OCI-LY7 (cell line): ENCODE measurements around the gene COLQ. TPM values are rescaled to one million over a fixed set of nuclear protein-coding genes. Genes with fewer than 3 reads are reported as not detected.

Experiments used
- BruUV-seq: library from RNA; stranded (reverse); fragments of 400-500 nt; replicated peaks from 2 replicates; lab custom pipeline; 2021; lab: Mats Ljungman, UMichigan
- CTCF ChIA-PET: fragments of 300-600 bp; sonication (Branson Sonifier 250); formaldehyde crosslinking; loops from one replicate; lab custom pipeline; 2022; ENCODE audit warnings: antibody characterized with exemption; ENCODE audit not compliant: unreplicated experiment; lab: Charles Lee
- POLR2A ChIA-PET: fragments of 300-600 bp; sonication (Branson Sonifier 250); formaldehyde crosslinking; loops from one replicate; lab custom pipeline; 2022; ENCODE audit warnings: antibody characterized with exemption; lab: Charles Lee
- DNase-seq: peaks from one replicate; pipeline ENCODE4 v3.0.0-alpha.2; 2015; ENCODE audit warnings: low spot score
- H2AFZ ChIP-seq: fragments of 200-600 bp; sonication (generic), shearing (Covaris generic); 2 replicates; pipeline ENCODE4 v1.6.1; 2014; ENCODE audit warnings: mild to moderate bottlenecking, antibody characterized with exemption, low read length, moderate library complexity
- H3K27ac ChIP-seq: fragments of 200-600 bp; sonication (generic); 2 replicates; pipeline ENCODE4 v1.5.1; 2014; ENCODE audit warnings: mixed run types, low read depth, mild to moderate bottlenecking, moderate library complexity, low read length, inconsistent platforms; ENCODE audit not compliant: poor library complexity, severe bottlenecking
- H3K36me3 ChIP-seq: fragments of 200-600 bp; sonication (generic); 2 replicates; pipeline ENCODE4 v1.6.1; 2014; ENCODE audit warnings: mild to moderate bottlenecking, antibody characterized with exemption, low read length, moderate library complexity, mixed read lengths; ENCODE audit not compliant: insufficient read depth
- H3K4me1 ChIP-seq: fragments of 200-600 bp; sonication (generic); 2 replicates; pipeline ENCODE4 v1.5.1; 2014; ENCODE audit warnings: mild to moderate bottlenecking, low read length; ENCODE audit not compliant: insufficient read depth, poor library complexity, severe bottlenecking
- H3K4me2 ChIP-seq: fragments of 200-600 bp; sonication (generic); 2 replicates; pipeline ENCODE4 v1.6.1; 2014; ENCODE audit warnings: mild to moderate bottlenecking, low read length
- H3K4me3 ChIP-seq: fragments of 200-600 bp; sonication (generic); 2 replicates; pipeline ENCODE4 v1.5.1; 2014; ENCODE audit warnings: mild to moderate bottlenecking, low read depth, low read length; ENCODE audit not compliant: poor library complexity, severe bottlenecking
- H3K79me2 ChIP-seq: fragments of 200-600 bp; sonication (generic); 2 replicates; pipeline ENCODE4 v1.6.1; 2016; ENCODE audit warnings: low read depth, mild to moderate bottlenecking, low read length, moderate library complexity, mixed read lengths; ENCODE audit not compliant: insufficient read depth
- H3K9me2 ChIP-seq: fragments of 200-600 bp; sonication (generic); 2 replicates; pipeline ENCODE4 v1.6.1; 2016; ENCODE audit warnings: mild to moderate bottlenecking, low read length, mixed read lengths; ENCODE audit not compliant: insufficient read depth
- H3K9me3 ChIP-seq: fragments of 200-600 bp; sonication (generic); 2 replicates; pipeline ENCODE4 v1.6.1; 2014; ENCODE audit warnings: mild to moderate bottlenecking, mixed run types, low read length, mixed read lengths
- H4K20me1 ChIP-seq: fragments of 200-600 bp; sonication (generic); 2 replicates; pipeline ENCODE4 v1.6.1; 2014; ENCODE audit warnings: mild to moderate bottlenecking, antibody characterized with exemption, low read length, moderate library complexity, mixed read lengths; ENCODE audit not compliant: insufficient read depth
- EZH2phosphoT487 ChIP-seq: fragments of 200-600 bp; sonication (generic); IDR thresholded peaks from 2 replicates; pipeline ENCODE4 v1.6.1; 2018; ENCODE audit warnings: low read depth, borderline replicate concordance, mild to moderate bottlenecking, mixed run types, antibody characterized with exemption, low read length, moderate library complexity, mixed read lengths
- intact Hi-C: fragments of 100-400 bp; cut with micrococcal nuclease; formaldehyde crosslinking; loops from one replicate; pipeline ENCODE4 v1.10.0; 2022; ENCODE audit not compliant: unreplicated experiment
- total RNA-seq, 2 experiments: library from RNA; depleted of rRNA in 1 of 2; stranded (reverse); fragments of >200 nt in 1 of 2; shearing (Covaris generic) in 1 of 2; gene quantifications; 2 replicates each; pipeline ENCODE4 v1.2.3, GENCODE V29; 2014 to 2022
- TF ChIP-seq, protein P1 (sequence below): fragments of 200-600 bp; sonication (generic); conservative IDR thresholded peaks from 2 replicates; pipeline ENCODE4 v1.5.1; 2014; ENCODE audit warnings: mild to moderate bottlenecking, antibody characterized with exemption, low read length, moderate library complexity, mixed read lengths

Gene COLQ
- total RNA-seq, 2 experiments from 2014 or later = 0.42 to 1.4 TPM

DNA sequence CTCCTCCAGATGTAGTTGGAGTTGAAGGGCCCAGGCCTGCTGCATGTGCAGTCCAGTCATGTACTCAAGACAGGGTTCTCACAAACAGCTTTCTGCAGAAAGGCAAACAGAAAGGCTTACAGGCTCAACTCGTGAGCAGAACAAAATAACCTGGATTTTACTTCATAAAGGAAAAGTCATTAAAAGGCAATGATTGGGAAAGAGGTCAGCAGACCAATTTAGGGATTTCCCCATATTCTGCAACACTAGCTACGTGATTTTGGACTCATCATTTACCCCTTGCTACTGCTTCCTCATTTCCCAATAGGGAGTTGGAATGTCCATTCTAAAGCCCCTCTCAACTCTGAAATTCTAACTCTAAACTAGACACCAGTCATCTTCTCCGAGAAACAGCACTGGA lies 112.3 kb downstream of the COLQ start:
- Histone ChIP-seq H3K79me2 (no peaks in the 10 kb centered on the region), H3K9me3 (no peaks in the 10 kb centered on the region), H4K20me1 (no peaks in the 10 kb centered on the region), H3K27ac (no peak overlapping the region), H3K4me3 (no peak overlapping the region), H3K4me2 (no peak overlapping the region), H2AFZ (no peak overlapping the region), H3K9me2 (no peaks in the 10 kb centered on the region), H3K4me1 (no peaks in the 10 kb centered on the region), H3K36me3 (peaks cover 49% of the 10 kb centered on the region)
- intact Hi-C loops = loop anchor here (5.0 kb wide), 1 partner anchor 148 kb away; no protein-coding TSS in a partner anchor
- ChIA-PET POLR2A (no interaction called here), CTCF (interaction anchor here (1.1 kb wide), 1 partner anchor 142 kb away, joined by 3 read pairs; no protein-coding TSS in a partner anchor)
- no peak for DNase-seq
- TF ChIP-seq EZH2phosphoT487 = no peak
- TF ChIP-seq, protein P1, sequence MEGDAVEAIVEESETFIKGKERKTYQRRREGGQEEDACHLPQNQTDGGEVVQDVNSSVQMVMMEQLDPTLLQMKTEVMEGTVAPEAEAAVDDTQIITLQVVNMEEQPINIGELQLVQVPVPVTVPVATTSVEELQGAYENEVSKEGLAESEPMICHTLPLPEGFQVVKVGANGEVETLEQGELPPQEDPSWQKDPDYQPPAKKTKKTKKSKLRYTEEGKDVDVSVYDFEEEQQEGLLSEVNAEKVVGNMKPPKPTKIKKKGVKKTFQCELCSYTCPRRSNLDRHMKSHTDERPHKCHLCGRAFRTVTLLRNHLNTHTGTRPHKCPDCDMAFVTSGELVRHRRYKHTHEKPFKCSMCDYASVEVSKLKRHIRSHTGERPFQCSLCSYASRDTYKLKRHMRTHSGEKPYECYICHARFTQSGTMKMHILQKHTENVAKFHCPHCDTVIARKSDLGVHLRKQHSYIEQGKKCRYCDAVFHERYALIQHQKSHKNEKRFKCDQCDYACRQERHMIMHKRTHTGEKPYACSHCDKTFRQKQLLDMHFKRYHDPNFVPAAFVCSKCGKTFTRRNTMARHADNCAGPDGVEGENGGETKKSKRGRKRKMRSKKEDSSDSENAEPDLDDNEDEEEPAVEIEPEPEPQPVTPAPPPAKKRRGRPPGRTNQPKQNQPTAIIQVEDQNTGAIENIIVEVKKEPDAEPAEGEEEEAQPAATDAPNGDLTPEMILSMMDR = no peak
- BruUV-seq = no TSS peak

DNA sequence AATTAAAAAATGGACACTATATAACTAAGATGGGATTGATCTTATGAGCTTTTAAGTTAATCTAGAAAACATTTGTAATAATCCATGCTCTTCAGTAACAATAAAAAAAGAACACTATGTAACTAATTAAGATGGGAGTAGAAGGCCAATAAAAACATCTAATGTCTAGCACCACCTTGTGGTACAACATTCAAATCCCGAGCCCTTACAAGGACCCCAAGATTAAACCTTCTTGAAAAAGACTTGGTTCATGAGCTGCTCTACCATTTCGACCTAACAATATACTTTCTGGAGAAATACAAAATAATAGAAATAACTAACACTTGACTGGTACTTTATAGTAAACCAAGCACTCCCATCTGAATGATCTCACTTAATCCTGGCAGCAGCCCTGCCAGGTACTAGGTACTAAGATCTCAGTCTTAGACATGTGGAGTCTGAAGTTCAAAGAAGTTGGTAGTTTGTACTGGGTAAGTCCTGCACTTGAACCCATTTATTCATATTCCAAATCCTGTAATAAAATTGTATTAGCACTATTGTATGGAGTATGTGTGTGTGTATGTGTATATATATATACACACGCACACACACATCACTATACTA lies 116.0 kb downstream of the COLQ start:
- H3K9me2 ChIP-seq = no peaks in the 10 kb centered on the region
- BruUV-seq = no TSS peak
- ChIA-PET POLR2A (interaction anchor here (0.8 to 1.5 kb wide), 7 partner anchors 22 to 301 kb away, joined by 3 to 6 read pairs (median 3); partner anchors contain the start of gene CAPN7), CTCF (interaction anchor here (0.7 to 1.3 kb wide), 5 partner anchors 73 to 203 kb away, joined by 3 to 13 read pairs (median 4); partner anchors contain the start of gene SH3BP5)
- H3K27ac ChIP-seq = no peak overlapping the region
- H3K4me2 ChIP-seq = no peak overlapping the region
- TF ChIP-seq, protein P1 = peak; percentile 95
- TF ChIP-seq EZH2phosphoT487 = no peak
- peaks cover 15% of the 10 kb centered on the region for H3K36me3 ChIP-seq
- H3K4me1 ChIP-seq = no peaks in the 10 kb centered on the region
- H2AFZ ChIP-seq = no peak overlapping the region
- peak; percentile 82 for DNase-seq
- no peaks in the 10 kb centered on the region for H3K79me2 ChIP-seq
- no peaks in the 10 kb centered on the region for H4K20me1 ChIP-seq
- H3K4me3 ChIP-seq = no peak overlapping the region
- intact Hi-C loops = loop anchor here (1.0 to 5.0 kb wide), 4 partner anchors 43 to 203 kb away; no protein-coding TSS in a partner anchor
- no peaks in the 10 kb centered on the region for H3K9me3 ChIP-seq
